Measurements from ENCODE around the gene CCDC12.

- TF ChIP-seq, protein P1, sequence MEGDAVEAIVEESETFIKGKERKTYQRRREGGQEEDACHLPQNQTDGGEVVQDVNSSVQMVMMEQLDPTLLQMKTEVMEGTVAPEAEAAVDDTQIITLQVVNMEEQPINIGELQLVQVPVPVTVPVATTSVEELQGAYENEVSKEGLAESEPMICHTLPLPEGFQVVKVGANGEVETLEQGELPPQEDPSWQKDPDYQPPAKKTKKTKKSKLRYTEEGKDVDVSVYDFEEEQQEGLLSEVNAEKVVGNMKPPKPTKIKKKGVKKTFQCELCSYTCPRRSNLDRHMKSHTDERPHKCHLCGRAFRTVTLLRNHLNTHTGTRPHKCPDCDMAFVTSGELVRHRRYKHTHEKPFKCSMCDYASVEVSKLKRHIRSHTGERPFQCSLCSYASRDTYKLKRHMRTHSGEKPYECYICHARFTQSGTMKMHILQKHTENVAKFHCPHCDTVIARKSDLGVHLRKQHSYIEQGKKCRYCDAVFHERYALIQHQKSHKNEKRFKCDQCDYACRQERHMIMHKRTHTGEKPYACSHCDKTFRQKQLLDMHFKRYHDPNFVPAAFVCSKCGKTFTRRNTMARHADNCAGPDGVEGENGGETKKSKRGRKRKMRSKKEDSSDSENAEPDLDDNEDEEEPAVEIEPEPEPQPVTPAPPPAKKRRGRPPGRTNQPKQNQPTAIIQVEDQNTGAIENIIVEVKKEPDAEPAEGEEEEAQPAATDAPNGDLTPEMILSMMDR (IDR thresholded peaks at IDR 0.05; ENCODE audit: insufficient read depth, low read length, poor library complexity, severe bottlenecking), result peak; percentile 85
- TF ChIP-seq EZH2phosphoT487 (conservative IDR thresholded peaks at IDR 0.05; ENCODE audit: low read length), result no peak
Observed at GRCh38 chr3:46895204-46895660, 81.3 kb downstream of the CCDC12 start.

All from SU-DHL-6 (cell line).